ENCODE measurements around the gene ATG12.
A peak's percentile ranks its signal among the peaks of the same experiment; 100 is the strongest.
"Not testable (repeated sequence)": the region's sequence is repeated elsewhere in the genome, so short reads cannot be mapped to it uniquely, and the experiment has no call there.

Gene ATG12

GRCh38 chr5:115841382-115842088 lies at the start of gene ATG12, which contains the start of gene AP3S1:
ATG12 (minus strand) TSS chr5:115841565; CDS start chr5:115841552, 13 bp downstream.
AP3S1 (plus strand) TSS chr5:115841935; CDS start chr5:115842038, 103 bp downstream.
- DNase-seq: peak; percentile 89

DNA sequence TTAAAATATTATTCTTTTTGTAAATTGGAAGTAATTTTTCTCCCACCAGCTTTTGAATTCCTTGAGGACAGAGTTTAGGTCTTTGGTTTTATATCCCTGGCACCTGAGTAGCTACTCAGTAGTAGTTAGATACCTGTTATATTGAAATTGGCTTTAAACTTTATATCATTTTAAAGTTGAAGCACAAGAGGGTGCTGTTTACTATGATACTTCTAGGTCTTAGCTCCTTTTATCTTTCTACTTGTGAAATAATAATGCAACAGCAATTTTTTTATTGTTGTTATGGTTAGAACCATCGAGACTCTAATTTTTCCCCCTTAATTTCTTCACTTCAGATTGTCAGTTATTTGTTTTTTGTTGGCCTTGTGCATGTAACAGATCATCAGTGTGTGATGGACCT lies 46.7 kb upstream of the ATG12 start:
- DNase-seq: no peak

DNA sequence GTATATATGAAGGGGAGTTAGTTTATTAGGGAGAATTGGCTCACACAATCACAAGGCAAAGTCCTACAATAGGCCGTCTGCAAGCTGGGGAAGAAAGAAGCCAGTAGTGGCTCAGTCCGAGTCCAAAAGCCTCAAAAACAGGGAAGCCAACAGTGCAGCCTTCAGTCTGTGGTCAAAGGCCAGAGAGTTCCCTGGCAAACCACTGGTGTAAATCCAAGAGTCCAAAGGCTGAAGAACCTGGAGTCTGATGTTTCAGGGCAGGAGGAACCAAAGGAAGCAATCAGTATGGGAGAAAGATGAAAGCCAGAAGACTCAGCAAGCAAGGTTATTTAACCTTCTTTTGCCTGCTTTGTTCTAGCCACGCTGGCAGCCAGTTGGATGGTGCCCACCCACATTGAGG lies 43.8 kb upstream of the ATG12 start:
- not testable (repeated sequence) for DNase-seq

DNA sequence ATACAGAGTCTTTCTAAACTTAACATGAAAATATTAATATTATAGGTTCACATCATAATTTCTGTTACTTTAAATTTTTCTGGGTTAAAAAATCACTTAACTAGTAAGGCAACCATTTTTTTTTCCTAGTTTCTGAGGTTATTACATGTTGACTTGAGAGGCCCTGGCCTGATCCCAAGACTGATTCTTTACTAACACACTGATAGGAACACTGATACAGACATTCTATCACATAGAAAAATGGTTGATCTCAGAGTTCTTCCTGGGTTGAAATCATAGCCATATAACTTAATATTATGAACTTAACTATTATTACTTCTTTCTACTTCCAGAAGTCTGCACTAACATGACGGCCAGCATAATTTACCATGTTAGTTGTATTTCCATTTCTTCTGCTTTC lies 43.3 kb upstream of the ATG12 start:
- no peak for DNase-seq

DNA sequence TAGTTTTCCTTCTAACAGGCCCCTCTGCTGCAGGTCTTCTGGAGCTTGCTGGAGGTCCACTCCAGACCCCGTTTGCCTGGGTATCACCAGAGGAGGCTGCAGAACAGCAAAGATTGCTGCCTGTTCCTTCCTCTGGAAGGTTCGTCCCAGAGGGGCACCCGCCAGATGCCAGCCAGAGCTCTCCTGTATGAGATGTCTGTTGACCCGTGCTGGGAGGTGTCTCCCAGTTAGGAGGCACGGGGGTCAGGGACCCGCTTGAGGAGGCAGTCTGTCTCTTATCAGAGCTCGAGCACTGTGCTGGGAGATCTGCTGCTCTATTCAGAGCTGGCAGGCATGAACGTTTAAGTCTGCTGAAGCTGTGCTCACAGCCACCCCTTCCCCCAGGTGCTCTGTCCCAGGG lies 41.1 kb upstream of the ATG12 start:
- DNase-seq: not testable (repeated sequence)

GRCh38 chr5:115877342-115877741 lies 36.0 kb upstream of the ATG12 start:
- DNase-seq: not testable (repeated sequence)

- DNase-seq: no peak
These were observed 34.1 kb upstream of the ATG12 start for GRCh38 chr5:115875447-115875846.

DNA sequence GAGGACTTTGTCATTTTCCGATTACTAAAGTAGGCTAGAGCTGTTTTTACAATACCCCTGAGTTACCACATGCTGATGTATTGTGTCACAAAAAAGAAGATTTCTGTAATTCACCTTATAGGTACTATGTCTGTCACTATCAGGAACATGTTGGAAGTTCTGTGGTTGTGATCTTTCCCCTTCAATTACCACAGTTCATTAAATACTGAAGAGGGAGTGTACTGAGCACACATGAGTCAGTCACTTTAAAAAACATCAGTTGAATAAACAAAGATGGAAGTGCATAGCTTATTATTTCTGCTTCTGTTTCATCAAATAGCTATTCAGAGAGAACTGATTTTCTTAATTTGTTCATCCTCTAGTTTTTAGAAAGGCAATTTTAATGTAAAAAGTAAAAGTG lies 32.0 kb upstream of the ATG12 start:
- no peak for DNase-seq

GRCh38 chr5:115872447-115872846 lies 31.1 kb upstream of the ATG12 start:
- DNase-seq: no peak

DNA sequence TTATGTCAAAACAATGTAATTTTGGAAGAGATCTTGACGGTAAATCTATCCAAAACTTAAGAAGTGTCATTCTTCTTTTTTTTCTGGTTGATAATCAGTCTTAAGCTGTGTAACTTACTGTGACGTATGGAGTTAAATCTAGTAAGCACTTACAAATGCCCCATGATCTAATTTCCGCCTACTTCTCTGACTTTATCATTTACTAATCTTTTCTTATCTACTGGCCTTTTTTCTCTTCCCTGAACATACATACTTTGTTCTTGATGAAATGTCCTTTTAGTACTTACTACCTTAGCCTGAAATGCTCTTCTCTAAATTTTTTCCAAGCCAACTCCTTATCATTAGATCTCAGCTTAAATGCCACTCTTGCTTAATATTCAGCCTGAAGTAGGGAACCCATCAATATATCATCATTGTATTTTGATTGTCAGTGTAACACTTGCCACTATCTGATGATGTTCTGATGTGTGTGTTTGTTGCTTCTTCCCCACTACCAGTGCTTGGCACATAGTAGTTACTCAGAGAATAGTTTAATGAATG lies 28.0 kb upstream of the ATG12 start:
- no peak for DNase-seq

- no peak for DNase-seq
These were observed 18.0 kb upstream of the ATG12 start for GRCh38 chr5:115859378-115859777.

DNA sequence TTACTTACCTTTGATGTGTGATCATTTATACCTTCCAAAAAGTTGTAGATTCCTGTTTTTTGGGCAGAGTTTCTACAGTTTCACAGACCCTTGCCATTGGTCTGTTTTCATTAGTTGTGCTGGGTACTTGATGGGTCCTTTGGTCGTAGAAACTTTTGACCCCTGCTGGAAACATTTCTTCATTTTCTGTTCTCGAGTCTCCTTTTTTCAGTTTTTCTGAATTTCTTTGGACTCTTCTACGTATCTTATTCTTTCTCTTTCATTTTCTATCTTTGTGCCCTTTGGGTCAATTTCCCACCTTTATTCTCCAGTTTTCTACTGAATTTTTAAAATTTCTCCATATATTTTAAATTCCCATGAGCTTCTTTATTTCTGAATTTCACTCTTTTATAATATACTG lies 17.0 kb upstream of the ATG12 start:
- DNase-seq: no peak

GRCh38 chr5:115857626-115858349 lies 16.4 kb upstream of the ATG12 start:
- DNase-seq: no peak

GRCh38 chr5:115857057-115857479 lies 15.7 kb upstream of the ATG12 start:
- no peak for DNase-seq

- DNase-seq: no peak
These were observed 14.6 kb upstream of the ATG12 start for GRCh38 chr5:115855959-115856358.

DNA sequence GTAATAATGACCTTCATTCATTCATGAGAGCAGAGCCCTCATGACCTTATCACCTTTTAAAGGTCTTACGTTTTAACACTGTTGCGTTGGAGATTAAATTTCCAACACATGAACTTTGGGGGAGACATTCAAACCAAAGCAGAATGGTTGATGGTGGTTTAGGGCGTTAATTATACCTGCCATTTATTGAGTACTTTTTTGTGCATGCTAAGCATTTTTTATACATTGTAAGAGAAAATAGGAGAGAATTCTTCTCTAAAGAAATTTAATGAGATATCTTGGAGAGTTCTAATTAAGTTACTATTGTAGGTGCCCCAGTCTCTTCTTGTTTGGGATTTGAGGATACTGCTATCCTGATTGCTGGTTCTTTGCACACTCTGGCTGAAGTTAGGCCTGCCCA lies 12.8 kb upstream of the ATG12 start:
- no peak for DNase-seq

GRCh38 chr5:115850744-115851416 lies 9.5 kb upstream of the ATG12 start:
- no peak for DNase-seq

DNA sequence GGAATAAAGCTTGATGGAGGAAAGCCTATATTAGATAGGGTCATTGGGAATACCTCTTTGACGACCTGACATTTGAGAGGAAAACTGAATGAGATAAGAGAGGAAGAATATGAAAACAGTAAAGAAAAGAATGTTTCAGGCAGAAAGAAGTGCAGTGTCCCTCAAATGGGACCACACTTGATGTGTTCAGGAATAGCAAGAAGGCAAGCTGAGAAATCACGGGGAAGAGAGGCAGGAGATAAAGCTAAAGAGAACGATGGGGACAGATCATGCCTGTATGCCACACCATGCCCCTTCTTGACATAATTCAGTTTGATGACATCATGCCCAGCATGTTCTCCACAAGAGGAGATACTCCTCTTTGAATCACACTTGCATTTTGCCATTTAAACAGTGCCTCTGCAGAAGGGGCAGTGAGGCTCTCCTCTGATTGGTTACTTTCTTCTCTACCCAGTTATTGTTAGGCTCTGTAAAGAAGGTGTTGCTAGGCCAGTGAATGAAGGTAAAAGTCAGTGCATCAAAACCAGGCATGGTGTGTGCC lies 8.0 kb upstream of the ATG12 start:
- no peak for DNase-seq

GRCh38 chr5:115847290-115847689 lies 5.9 kb upstream of the ATG12 start:
- no peak for DNase-seq

GRCh38 chr5:115844321-115844817 lies 3.0 kb upstream of the ATG12 start:
- no peak for DNase-seq

- DNase-seq: no peak
These were observed 2.2 kb upstream of the ATG12 start for GRCh38 chr5:115843444-115844130.

GRCh38 chr5:115842952-115843351 lies 1.6 kb upstream of the ATG12 start:
- DNase-seq: no peak

All from stimulated activated CD4-positive, alpha-beta T cell treated with anti-CD3 and anti-CD28 coated beads, Interleukin-4, amount 100 ng/mL, for 1 hour (primary cell).